ENCODE data around the gene REEP1.

DNA sequence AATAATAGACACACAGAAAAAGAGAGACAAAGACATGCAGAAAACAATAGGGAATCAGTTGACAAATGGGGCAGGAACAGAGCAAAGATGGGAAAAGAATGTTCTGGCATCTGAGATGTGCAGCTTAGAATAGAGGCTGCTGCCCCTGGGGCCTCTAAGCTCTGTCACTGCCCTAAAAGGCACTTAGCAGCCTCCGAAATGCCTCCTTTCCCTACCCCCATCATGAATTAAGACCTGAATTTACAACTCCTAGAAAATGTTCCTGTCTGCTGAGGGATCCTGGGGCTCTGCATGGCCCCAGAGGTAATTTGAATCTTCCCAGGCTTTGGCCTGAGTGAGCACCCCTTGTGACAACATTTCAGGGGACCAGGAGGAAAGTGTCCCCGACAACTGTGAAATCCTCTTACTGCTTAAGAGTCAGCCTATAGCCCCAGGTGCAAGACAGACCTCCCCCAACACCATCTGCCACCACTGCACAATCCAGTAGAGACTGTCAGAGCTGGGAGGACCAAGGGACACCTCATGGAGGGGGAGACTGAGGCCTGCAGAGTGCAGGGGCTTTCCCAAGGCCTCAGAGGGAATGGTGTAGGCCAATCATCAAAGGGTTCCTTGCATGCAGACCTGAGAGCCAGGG, 113.4 kb downstream of the REEP1 start:
- TF ChIP-seq, protein P1, sequence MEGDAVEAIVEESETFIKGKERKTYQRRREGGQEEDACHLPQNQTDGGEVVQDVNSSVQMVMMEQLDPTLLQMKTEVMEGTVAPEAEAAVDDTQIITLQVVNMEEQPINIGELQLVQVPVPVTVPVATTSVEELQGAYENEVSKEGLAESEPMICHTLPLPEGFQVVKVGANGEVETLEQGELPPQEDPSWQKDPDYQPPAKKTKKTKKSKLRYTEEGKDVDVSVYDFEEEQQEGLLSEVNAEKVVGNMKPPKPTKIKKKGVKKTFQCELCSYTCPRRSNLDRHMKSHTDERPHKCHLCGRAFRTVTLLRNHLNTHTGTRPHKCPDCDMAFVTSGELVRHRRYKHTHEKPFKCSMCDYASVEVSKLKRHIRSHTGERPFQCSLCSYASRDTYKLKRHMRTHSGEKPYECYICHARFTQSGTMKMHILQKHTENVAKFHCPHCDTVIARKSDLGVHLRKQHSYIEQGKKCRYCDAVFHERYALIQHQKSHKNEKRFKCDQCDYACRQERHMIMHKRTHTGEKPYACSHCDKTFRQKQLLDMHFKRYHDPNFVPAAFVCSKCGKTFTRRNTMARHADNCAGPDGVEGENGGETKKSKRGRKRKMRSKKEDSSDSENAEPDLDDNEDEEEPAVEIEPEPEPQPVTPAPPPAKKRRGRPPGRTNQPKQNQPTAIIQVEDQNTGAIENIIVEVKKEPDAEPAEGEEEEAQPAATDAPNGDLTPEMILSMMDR (optimal IDR thresholded peaks at IDR 0.05 in 1 of 3, IDR thresholded peaks at IDR 0.05 in 1 of 3, conservative IDR thresholded peaks at IDR 0.05 in 1 of 3; ENCODE audit: extremely low read depth in 1 of 3, insufficient read depth in 2 of 3, low read length in 3 of 3), result no peak
- TF ChIP-seq EZH2 (IDR thresholded peaks at IDR 0.05; ENCODE audit: low read length), result no peak

All from keratinocyte (primary cell).